OCI-LY3 (cell line): ENCODE measurements around the gene LAMA3.

Experiments
- CTCF ChIP-seq: fragments of 200-600, 300-600 bp; sonication (generic); IDR thresholded peaks from 2 replicates; pipeline ENCODE4 v1.5.1; 2014; ENCODE audit warnings: antibody characterized with exemption, low read length, low read depth
- EZH2phosphoT487 ChIP-seq: fragments of 200-600 bp; shearing (Covaris generic); IDR thresholded peaks from 2 replicates; pipeline ENCODE4 v1.6.1; 2018; ENCODE audit warnings: antibody characterized with exemption, mixed run types, low read depth

GRCh38 chr18:23693846-23694245 lies 4.6 kb downstream of the LAMA3 start:
- TF ChIP-seq EZH2phosphoT487 (no peak), CTCF (no peak)
